H9 (cell line): ENCODE measurements around the gene AHNAK. TPM values are rescaled to one million over a fixed set of nuclear protein-coding genes. Genes with fewer than 3 reads are reported as not detected.

Experiments
- DNase-seq: peaks from one replicate; pipeline ENCODE4 v3.0.0-alpha.2; 2017
- H2AFZ ChIP-seq: one replicate; pipeline ENCODE4 v1.6.1; 2013; ENCODE audit warnings: mild to moderate bottlenecking, low read length, control low read depth, moderate library complexity
- H2AK5ac ChIP-seq: 2 replicates; pipeline ENCODE4 v1.6.1; 2013; ENCODE audit warnings: low read length, control low read depth, mixed read lengths; ENCODE audit not compliant: insufficient read length
- H2BK120ac ChIP-seq: one replicate; pipeline ENCODE4 v1.6.1; 2013; ENCODE audit warnings: low read depth, mild to moderate bottlenecking, low read length, control low read depth, inconsistent platforms; ENCODE audit not compliant: poor library complexity, severe bottlenecking
- H2BK12ac ChIP-seq: 2 replicates; pipeline ENCODE4 v1.6.1; 2013; ENCODE audit warnings: low read length, control low read depth, mixed read lengths, low read depth; ENCODE audit not compliant: insufficient read length
- H2BK15ac ChIP-seq: 2 replicates; pipeline ENCODE4 v1.6.1; 2013; ENCODE audit warnings: low read depth, low read length, control low read depth
- H2BK20ac ChIP-seq: one replicate; pipeline ENCODE4 v1.6.1; 2013; ENCODE audit warnings: low read depth, mild to moderate bottlenecking, low read length, control low read depth, inconsistent platforms; ENCODE audit not compliant: poor library complexity, severe bottlenecking
- H2BK5ac ChIP-seq: 2 replicates; pipeline ENCODE4 v1.6.1; 2013; ENCODE audit warnings: low read length, control low read depth, mixed read lengths; ENCODE audit not compliant: insufficient read length
- H3K14ac ChIP-seq: 2 replicates; pipeline ENCODE4 v1.6.1; 2013; ENCODE audit warnings: low read length, control low read depth; ENCODE audit not compliant: insufficient read depth
- H3K18ac ChIP-seq: 2 replicates; pipeline ENCODE4 v1.6.1; 2013; ENCODE audit warnings: low read depth, mild to moderate bottlenecking, mixed read lengths, low read length, control low read depth; ENCODE audit not compliant: insufficient read length
- H3K23ac ChIP-seq: 2 replicates; pipeline ENCODE4 v1.6.1; 2013; ENCODE audit warnings: low read length, control low read depth, mixed read lengths, low read depth; ENCODE audit not compliant: insufficient read length
- H3K23me2 ChIP-seq: 2 replicates; pipeline ENCODE4 v1.6.1; 2013; ENCODE audit warnings: low read depth, mild to moderate bottlenecking, mixed read lengths, low read length, control low read depth; ENCODE audit not compliant: insufficient read length, poor library complexity, severe bottlenecking
- H3K27ac ChIP-seq: 2 replicates; pipeline ENCODE4 v1.5.1; 2013; ENCODE audit warnings: low read length, control low read depth, mixed read lengths, low read depth; ENCODE audit not compliant: insufficient read length
- H3K27me3 ChIP-seq: 2 replicates; pipeline ENCODE4 v1.6.1; 2013; ENCODE audit warnings: low read length, control low read depth, inconsistent platforms; ENCODE audit not compliant: insufficient read depth
- H3K4ac ChIP-seq: 2 replicates; pipeline ENCODE4 v1.6.1; 2013; ENCODE audit warnings: low read depth, mild to moderate bottlenecking, control low read depth, inconsistent platforms, low read length, moderate library complexity
- H3K4me1 ChIP-seq: 2 replicates; pipeline ENCODE4 v1.6.1; 2013; ENCODE audit warnings: low read length, control low read depth, inconsistent platforms; ENCODE audit not compliant: insufficient read depth
- H3K4me2 ChIP-seq: 2 replicates; pipeline ENCODE4 v1.6.1; 2013; ENCODE audit warnings: low read length, control low read depth, mixed read lengths; ENCODE audit not compliant: insufficient read length, insufficient read depth
- H3K56ac ChIP-seq: 2 replicates; pipeline ENCODE4 v1.6.1; 2013; ENCODE audit warnings: low read depth, mild to moderate bottlenecking, mixed read lengths, low read length, control low read depth; ENCODE audit not compliant: insufficient read length
- H3K79me1 ChIP-seq: 2 replicates; pipeline ENCODE4 v1.6.1; 2013; ENCODE audit warnings: low read depth, mild to moderate bottlenecking, moderate library complexity, low read length, control low read depth, inconsistent platforms; ENCODE audit not compliant: insufficient read depth, poor library complexity, severe bottlenecking
- H3K79me2 ChIP-seq: 2 replicates; pipeline ENCODE4 v1.6.1; 2013; ENCODE audit warnings: low read length, control low read depth, inconsistent platforms; ENCODE audit not compliant: insufficient read depth
- H3K9ac ChIP-seq: 2 replicates; pipeline ENCODE4 v1.6.1; 2013; ENCODE audit warnings: low read length, control low read depth, mixed read lengths; ENCODE audit not compliant: insufficient read length; ENCODE audit errors: extremely low read depth
- H3K9me3 ChIP-seq: one replicate; pipeline ENCODE4 v1.6.1; 2013; ENCODE audit warnings: low read depth, low read length, inconsistent platforms; ENCODE audit not compliant: control insufficient read depth
- H3T11ph ChIP-seq: one replicate; pipeline ENCODE4 v1.6.1; 2013; ENCODE audit warnings: mild to moderate bottlenecking, low read length, control low read depth, inconsistent platforms
- H4K20me1 ChIP-seq: one replicate; pipeline ENCODE4 v1.6.1; 2013; ENCODE audit not compliant: control insufficient read depth, insufficient read length, insufficient read depth
- H4K5ac ChIP-seq: 2 replicates; pipeline ENCODE4 v1.6.1; 2013; ENCODE audit warnings: low read depth, mild to moderate bottlenecking, mixed read lengths, low read length, control low read depth; ENCODE audit not compliant: insufficient read length
- H4K8ac ChIP-seq: replicated peaks from 2 replicates; pipeline ENCODE4 v1.6.1; 2013; ENCODE audit warnings: low read length, control low read depth, mixed read lengths, low read depth; ENCODE audit not compliant: insufficient read length
- H4K91ac ChIP-seq: 2 replicates; pipeline ENCODE4 v1.6.1; 2013; ENCODE audit warnings: low read depth, mild to moderate bottlenecking, moderate library complexity, mixed read lengths, low read length, control low read depth; ENCODE audit not compliant: insufficient read length
- H3K27ac Mint-ChIP-seq, 3 experiments: 2 replicates in 2 of 3; 3 replicates in 1 of 3; pipeline ENCODE4 v1.8.0; 2020 to 2021; ENCODE audit warnings: mixed read lengths in 3 of 3, mild to moderate bottlenecking in 1 of 3, moderate library complexity in 1 of 3
- H3K27me3 Mint-ChIP-seq: 2 replicates; pipeline ENCODE4 v1.8.0; 2021; ENCODE audit warnings: low read depth, mild to moderate bottlenecking, moderate library complexity, mixed read lengths
- H3K36me3 Mint-ChIP-seq, 3 experiments: 2 replicates in 2 of 3; 3 replicates in 1 of 3; pipeline ENCODE4 v1.8.0; 2020 to 2021; ENCODE audit warnings: low read depth in 3 of 3, mixed read lengths in 3 of 3; ENCODE audit not compliant: insufficient read depth in 1 of 3
- H3K4me1 Mint-ChIP-seq, 2 experiments: 2 replicates each; pipeline ENCODE4 v1.8.0; 2020; ENCODE audit warnings: mixed read lengths in 2 of 2
- H3K4me3 Mint-ChIP-seq, 2 experiments: 2 replicates in 1 of 2; 3 replicates in 1 of 2; pipeline ENCODE4 v1.8.0; 2020 to 2021; ENCODE audit warnings: mild to moderate bottlenecking in 2 of 2, mixed read lengths in 2 of 2, moderate library complexity in 1 of 2
- H3K9me3 Mint-ChIP-seq, 2 experiments: 2 replicates in 1 of 2; 3 replicates in 1 of 2; pipeline ENCODE4 v1.8.0; 2020; ENCODE audit warnings: mild to moderate bottlenecking in 2 of 2, mixed read lengths in 2 of 2, moderate library complexity in 1 of 2
- WGBS: extraction: QIAGEN DNeasy Blood & Tissue Kit; methylation state at CpG from one replicate; pipeline ENCODE4 v1.1.7; 2013; ENCODE audit warnings: missing lambda C conversion rate, low lambda C conversion rate, mixed read lengths; ENCODE audit not compliant: insufficient read length; ENCODE audit errors: extremely low coverage; 5-methylcytosine and 5-hydroxymethylcytosine counted together
- total RNA-seq: library from RNA; stranded (reverse); gene quantifications from 2 replicates; pipeline ENCODE4 v1.2.1, GENCODE V29; 2021
- TF ChIP-seq, protein P1 (sequence below): fragments of 200-600 bp; sonication (generic); conservative IDR thresholded peaks from 3 replicates; pipeline ENCODE4 v1.8.0; 2021; ENCODE audit warnings: antibody characterized with exemption, mild to moderate bottlenecking

The AHNAK gene
- total RNA-seq, 1 experiment from 2014 or later: 15.2 TPM

DNA sequence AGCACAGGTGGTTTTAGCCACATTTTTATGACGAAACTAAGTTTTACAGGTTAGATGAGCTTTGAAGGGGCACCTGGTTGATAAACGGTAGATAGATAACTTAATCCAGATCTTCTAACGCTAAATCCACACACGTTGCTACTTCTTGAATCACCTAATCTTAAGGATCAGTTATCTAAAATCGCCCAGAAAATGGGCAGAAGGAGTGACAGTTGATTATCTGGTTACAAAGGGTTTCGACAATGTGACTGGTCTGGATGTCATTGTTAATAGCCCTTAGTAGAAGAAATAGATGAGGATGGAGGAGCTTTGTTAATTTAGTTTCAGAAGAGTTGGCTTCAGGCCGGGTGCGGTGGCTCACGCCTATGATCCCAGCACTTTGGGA lies 84.1 kb downstream of the AHNAK start:
- no peaks in the 10 kb centered on the region for H3K9me3 Mint-ChIP-seq
- Histone ChIP-seq H2BK12ac (no peak overlapping the region), H3K4me2 (no peak overlapping the region), H3K23ac (no peak overlapping the region), H3T11ph (no peak overlapping the region), H3K23me2 (no peaks in the 10 kb centered on the region), H2BK15ac (no peak overlapping the region), H4K20me1 (no peaks in the 10 kb centered on the region), H3K4ac (no peak overlapping the region), H3K4me1 (no peaks in the 10 kb centered on the region), H3K27me3 (no peaks in the 10 kb centered on the region), H3K79me2 (no peaks in the 10 kb centered on the region), H3K9ac (no peak overlapping the region), H2AK5ac (no peak overlapping the region), H4K8ac (no peak overlapping the region), H3K9me3 (no peaks in the 10 kb centered on the region), H3K27ac (no peak overlapping the region), H2AFZ (no peak overlapping the region), H2BK20ac (no peak overlapping the region), H3K14ac (no peak overlapping the region), H2BK120ac (no peak overlapping the region), H3K79me1 (no peaks in the 10 kb centered on the region), H4K5ac (no peak overlapping the region), H3K56ac (no peak overlapping the region), H4K91ac (no peak overlapping the region), H3K18ac (no peak overlapping the region), H2BK5ac (no peak overlapping the region)
- TF ChIP-seq, protein P1, sequence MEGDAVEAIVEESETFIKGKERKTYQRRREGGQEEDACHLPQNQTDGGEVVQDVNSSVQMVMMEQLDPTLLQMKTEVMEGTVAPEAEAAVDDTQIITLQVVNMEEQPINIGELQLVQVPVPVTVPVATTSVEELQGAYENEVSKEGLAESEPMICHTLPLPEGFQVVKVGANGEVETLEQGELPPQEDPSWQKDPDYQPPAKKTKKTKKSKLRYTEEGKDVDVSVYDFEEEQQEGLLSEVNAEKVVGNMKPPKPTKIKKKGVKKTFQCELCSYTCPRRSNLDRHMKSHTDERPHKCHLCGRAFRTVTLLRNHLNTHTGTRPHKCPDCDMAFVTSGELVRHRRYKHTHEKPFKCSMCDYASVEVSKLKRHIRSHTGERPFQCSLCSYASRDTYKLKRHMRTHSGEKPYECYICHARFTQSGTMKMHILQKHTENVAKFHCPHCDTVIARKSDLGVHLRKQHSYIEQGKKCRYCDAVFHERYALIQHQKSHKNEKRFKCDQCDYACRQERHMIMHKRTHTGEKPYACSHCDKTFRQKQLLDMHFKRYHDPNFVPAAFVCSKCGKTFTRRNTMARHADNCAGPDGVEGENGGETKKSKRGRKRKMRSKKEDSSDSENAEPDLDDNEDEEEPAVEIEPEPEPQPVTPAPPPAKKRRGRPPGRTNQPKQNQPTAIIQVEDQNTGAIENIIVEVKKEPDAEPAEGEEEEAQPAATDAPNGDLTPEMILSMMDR: no peak
- no CpG with 5 or more reads among the region's 9 CpGs for WGBS
- no peak for DNase-seq
- no peaks in the 10 kb centered on the region for H3K36me3 Mint-ChIP-seq
- H3K4me3 Mint-ChIP-seq: no peak overlapping the region
- peaks cover 0 to 8% of the 10 kb centered on the region in 2 experiments; a peak in 1 of 4 replicates for H3K4me1 Mint-ChIP-seq
- H3K27me3 Mint-ChIP-seq: peaks cover 4% of the 10 kb centered on the region; the same call in 1 of the 2 replicates
- H3K27ac Mint-ChIP-seq: no peak overlapping the region
